Activated T-cell treated with anti-CD3 and anti-CD28 coated beads, Interleukin-2, amount 50 U/mL, for 72 hours (primary cell): Measurements from ENCODE around the gene TEF. TPM values are rescaled to one million over a fixed set of nuclear protein-coding genes. Genes with fewer than 3 reads are reported as not detected.
A peak's percentile ranks its signal among the peaks of the same experiment; 100 is the strongest.

Experiments used
- ATAC-seq, 2 donors: fragments of 150-1000 bp; cut with Tn5 transposase; replicated peaks in 1 of 2; 2 replicates each; pipeline ENCODE4 v1.10.0; 2021; ENCODE audit warnings: moderate library complexity in 2 of 2, mild to moderate bottlenecking in 1 of 2
- DNase-seq, 2 donors: peaks; one replicate each; pipeline ENCODE4 v3.0.0; 2021 to 2022; ENCODE audit warnings: mixed read lengths in 1 of 2
- H3K27ac Mint-ChIP-seq: one replicate; pipeline ENCODE4 v1.8.0; 2022; ENCODE audit warnings: mild to moderate bottlenecking, moderate library complexity, mixed read lengths
- H3K27me3 Mint-ChIP-seq: one replicate; pipeline ENCODE4 v1.8.0; 2022; ENCODE audit warnings: low read depth, mixed read lengths
- H3K36me3 Mint-ChIP-seq, 2 donors: one replicate each; pipeline ENCODE4 v1.8.0; 2022; ENCODE audit warnings: mixed read lengths in 2 of 2, mild to moderate bottlenecking in 1 of 2; ENCODE audit not compliant: insufficient read depth in 2 of 2
- H3K4me1 Mint-ChIP-seq: one replicate; pipeline ENCODE4 v1.8.0; 2022; ENCODE audit warnings: low read depth, mixed read lengths
- H3K4me3 Mint-ChIP-seq, 2 donors: one replicate each; pipeline ENCODE4 v1.8.0; 2022; ENCODE audit warnings: mild to moderate bottlenecking in 2 of 2, mixed read lengths in 2 of 2, moderate library complexity in 2 of 2
- H3K9me3 Mint-ChIP-seq, 2 donors: one replicate each; pipeline ENCODE4 v1.8.0; 2022; ENCODE audit warnings: mixed read lengths in 2 of 2
- total RNA-seq, 2 donors: library from RNA; stranded (reverse); gene quantifications; one replicate each; pipeline ENCODE4 v1.2.3, GENCODE V29; 2022

Gene TEF
- total RNA-seq, 2 donors from 2014 or later, result 1.5 to 2.0 TPM

DNA sequence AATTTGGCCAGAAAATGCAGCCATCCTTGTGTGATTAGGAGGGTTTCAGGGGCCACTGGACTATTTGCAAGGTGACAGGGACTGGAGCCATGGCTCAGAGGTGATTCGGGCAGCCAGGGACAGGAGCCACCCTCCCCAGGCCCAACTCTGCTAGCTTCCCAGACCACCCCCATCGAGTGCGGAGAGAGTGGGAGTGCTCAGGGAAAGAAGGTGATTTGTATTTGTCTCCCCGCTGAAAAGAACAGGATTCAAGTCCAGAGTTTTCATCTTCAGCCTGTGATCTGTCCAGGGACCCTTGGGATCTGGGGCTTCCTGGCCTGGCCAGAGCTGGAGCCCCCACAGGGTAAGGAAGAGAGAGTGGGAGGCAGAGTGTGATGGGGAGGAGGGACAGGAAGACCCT, 22.4 kb upstream of the TEF start:
- Mint-ChIP-seq H3K27me3 (no peaks in the 10 kb centered on the region), H3K4me3 (no peak overlapping the region), H3K36me3 (peaks cover 1 to 2% of the 10 kb centered on the region in 2 donors), H3K27ac (peak overlapping the region; percentile 24), H3K4me1 (no peaks in the 10 kb centered on the region), H3K9me3 (no peaks in the 10 kb centered on the region)
- DNase-seq (no peak), ATAC-seq (no peak)

DNA sequence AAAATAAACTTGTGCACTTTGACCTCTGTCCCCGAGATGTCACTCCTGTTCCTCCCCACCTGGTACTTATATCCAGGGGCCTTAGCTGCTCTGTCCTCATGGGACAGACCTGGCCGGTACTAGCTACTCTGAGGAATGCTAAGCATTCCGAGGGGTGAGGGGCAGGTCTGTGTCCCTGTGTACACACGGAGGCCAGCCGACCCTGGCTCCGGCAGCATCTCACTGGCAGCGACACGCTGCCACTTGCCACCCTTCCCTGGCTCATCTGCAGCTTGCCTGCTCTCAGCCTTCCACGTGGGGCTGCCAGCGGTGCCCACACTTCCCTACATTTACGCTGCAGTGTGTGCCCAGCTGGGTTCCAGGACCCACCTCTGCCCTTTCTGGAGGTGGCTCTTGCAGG, 21.6 kb upstream of the TEF start:
- ATAC-seq (no peak), DNase-seq (no peak)
- no peaks in the 10 kb centered on the region for H3K27me3 Mint-ChIP-seq

DNA sequence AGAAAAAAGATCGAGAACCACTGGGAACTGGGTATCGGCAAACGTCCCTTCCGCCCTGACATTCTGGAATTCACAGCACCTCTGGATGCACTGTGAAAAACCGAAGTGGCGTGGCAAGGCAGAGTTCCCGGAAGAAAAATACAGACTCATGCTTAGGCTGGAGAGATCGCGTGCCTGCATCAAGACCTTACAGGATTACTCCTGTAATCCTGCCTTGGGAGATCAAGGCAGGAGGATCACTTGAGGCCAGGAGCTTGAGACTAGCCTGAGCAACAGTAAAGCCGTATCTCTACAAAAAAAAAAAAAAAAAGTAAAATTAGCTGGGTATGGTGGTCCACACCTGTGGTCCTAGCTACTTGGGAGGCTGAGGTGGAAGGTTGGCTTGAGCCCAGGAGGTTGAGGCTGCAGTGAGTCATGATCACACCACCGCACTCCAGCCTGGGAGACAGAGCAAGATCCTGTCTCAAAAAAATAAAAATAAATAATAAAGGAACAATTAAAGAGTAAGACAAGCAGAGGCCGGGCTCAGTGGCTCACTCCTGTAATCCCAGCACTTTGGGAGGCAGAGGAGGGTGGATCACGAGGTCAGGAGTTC, 19.9 kb upstream of the TEF start:
- Mint-ChIP-seq H3K9me3 (no peaks in the 10 kb centered on the region), H3K4me3 (no peak overlapping the region), H3K27ac (no peak overlapping the region), H3K4me1 (no peaks in the 10 kb centered on the region), H3K27me3 (no peaks in the 10 kb centered on the region), H3K36me3 (no peaks in the 10 kb centered on the region)
- no peak for DNase-seq
- ATAC-seq, result no peak

More for the DNA sequence above, 21.6 kb upstream of the TEF start:
- H3K4me3 Mint-ChIP-seq, result no peak overlapping the region
- H3K4me1 Mint-ChIP-seq, result no peaks in the 10 kb centered on the region
- H3K9me3 Mint-ChIP-seq, result no peaks in the 10 kb centered on the region
- H3K36me3 Mint-ChIP-seq, result no peaks in the 10 kb centered on the region
- no peak overlapping the region for H3K27ac Mint-ChIP-seq

DNA sequence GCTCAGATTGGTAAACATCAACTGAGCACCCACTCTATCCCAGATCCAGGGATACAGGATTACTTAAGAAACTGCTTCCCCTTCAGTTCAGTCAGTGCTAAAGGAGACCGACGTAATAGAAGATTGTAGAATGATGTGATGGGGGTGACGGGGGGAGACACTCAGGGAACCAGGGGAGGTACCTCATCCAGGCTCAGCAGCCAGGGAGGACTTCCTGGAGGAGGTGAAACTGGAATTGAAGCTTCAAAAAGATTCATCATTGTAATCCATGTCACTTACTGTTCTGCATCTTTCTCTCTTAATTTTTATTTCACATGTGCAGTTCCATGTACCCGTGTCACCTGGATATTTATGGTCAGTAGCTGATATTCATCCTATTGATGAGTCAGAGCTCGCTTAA, 19.1 kb upstream of the TEF start:
- no peak overlapping the region for H3K4me3 Mint-ChIP-seq
- DNase-seq, result no peak

DNA sequence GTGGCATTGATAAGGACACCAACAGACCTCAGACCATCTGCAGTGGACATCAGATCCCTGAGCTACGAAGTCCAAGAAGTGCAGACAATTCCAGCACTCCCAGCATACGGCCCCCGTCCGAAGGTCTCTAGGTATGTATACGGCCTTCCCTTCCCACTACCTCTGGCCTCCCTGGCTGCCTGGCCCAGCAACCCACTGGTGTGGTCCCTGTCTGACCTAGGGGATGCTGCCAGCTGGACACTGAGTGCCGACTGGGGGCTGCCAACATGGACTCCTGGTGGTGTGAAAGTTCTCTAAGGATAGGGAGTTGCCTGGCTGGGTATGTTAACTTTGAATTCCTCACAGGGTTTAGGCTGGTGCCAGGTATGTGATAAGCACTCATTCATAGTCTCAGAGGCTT, 17.5 kb upstream of the TEF start:
- Mint-ChIP-seq H3K36me3 (no peaks in the 10 kb centered on the region), H3K27me3 (no peaks in the 10 kb centered on the region), H3K4me1 (no peaks in the 10 kb centered on the region), H3K27ac (no peak overlapping the region), H3K9me3 (no peaks in the 10 kb centered on the region), H3K4me3 (no peak overlapping the region)
- DNase-seq (no peak), ATAC-seq (no peak)

More for the DNA sequence above, 19.1 kb upstream of the TEF start:
- no peak overlapping the region for H3K27ac Mint-ChIP-seq
- no peaks in the 10 kb centered on the region for H3K27me3 Mint-ChIP-seq
- H3K9me3 Mint-ChIP-seq, result no peaks in the 10 kb centered on the region
- no peaks in the 10 kb centered on the region for H3K4me1 Mint-ChIP-seq
- H3K36me3 Mint-ChIP-seq, result no peaks in the 10 kb centered on the region
- no peak for ATAC-seq

DNA sequence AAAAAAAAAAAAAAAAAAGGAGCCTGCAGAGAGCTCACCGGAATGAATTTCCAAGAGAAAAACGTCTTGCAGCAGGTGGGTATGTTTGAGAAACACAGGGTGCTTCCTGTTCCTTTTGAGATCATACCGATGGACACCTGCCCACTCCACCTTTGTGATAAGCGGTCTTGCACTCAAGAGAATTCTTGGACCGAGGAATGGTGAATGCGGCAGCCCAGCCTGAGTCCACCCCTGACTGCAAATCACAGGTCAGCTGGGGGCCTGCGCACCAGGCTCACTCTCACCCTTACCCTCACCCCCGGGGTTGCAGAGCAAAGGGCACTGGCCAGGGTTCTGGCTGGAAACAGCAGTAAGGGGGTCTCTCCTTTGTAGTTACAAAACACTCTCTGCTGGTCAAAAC, 16.8 kb upstream of the TEF start:
- ATAC-seq (no peak), DNase-seq (no peak)
- Mint-ChIP-seq H3K4me3 (no peak overlapping the region), H3K27ac (no peak overlapping the region), H3K27me3 (no peaks in the 10 kb centered on the region), H3K4me1 (no peaks in the 10 kb centered on the region), H3K36me3 (no peaks in the 10 kb centered on the region), H3K9me3 (no peaks in the 10 kb centered on the region)

DNA sequence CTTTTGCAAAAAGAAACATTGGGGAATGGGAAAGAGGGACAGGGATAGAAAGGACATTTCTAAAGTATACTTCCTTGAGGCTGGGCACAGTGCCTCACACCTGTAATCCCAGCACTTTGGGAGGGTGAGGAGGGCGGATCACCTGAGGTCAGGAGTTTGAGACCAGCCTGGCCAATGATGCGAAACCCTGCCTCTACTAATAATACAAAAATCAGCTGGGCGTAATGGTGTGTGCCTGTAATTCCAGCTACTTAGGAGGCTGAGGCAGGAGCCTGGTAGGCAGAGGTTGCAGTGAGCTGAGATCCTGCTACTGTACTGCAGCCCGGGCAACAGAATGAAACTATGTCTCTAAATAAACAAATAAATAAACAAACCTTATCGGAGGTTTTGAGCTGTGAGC, 16.3 kb upstream of the TEF start:
- ATAC-seq (no peak), DNase-seq (no peak)
- Mint-ChIP-seq H3K4me1 (no peaks in the 10 kb centered on the region), H3K27me3 (no peaks in the 10 kb centered on the region), H3K4me3 (no peak overlapping the region), H3K36me3 (no peaks in the 10 kb centered on the region), H3K9me3 (no peaks in the 10 kb centered on the region), H3K27ac (no peak overlapping the region)

DNA sequence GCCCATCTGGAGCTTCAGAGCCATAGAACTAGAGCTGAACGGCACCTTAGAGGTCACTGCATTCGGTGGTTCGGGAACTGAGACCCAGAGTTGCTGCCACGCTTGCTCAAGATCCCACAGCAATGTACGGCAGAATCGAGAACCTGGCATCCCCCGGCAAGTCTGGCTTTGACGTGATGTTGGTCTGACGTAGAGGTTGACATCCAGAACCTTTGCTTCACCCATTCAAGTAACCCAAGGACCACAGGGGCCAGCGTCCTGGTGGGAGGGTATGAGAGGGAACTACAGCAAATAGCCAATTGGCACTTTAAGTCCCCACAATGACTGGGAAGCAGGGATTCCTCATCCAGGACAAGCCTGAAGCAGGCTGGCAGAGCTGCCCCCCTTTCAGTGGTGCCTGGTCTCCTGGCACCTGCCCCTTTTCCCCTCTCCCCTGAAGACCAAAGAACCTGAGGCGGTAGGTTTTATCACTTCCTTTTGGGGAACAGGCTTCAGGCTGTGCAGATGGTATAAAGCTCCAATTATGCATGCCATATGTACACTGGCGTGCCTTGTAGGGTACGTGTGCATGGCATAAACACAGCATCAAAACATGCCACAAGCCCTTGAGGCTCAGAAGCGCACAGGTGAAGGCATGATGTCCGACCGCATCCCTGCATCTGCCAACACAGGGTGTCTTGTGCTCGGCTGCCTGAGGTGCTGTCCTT, 15.3 kb upstream of the TEF start:
- peak in 1 of 2 donors; percentile 12 for ATAC-seq
- Mint-ChIP-seq H3K36me3 (no peaks in the 10 kb centered on the region), H3K27ac (no peak overlapping the region)

DNA sequence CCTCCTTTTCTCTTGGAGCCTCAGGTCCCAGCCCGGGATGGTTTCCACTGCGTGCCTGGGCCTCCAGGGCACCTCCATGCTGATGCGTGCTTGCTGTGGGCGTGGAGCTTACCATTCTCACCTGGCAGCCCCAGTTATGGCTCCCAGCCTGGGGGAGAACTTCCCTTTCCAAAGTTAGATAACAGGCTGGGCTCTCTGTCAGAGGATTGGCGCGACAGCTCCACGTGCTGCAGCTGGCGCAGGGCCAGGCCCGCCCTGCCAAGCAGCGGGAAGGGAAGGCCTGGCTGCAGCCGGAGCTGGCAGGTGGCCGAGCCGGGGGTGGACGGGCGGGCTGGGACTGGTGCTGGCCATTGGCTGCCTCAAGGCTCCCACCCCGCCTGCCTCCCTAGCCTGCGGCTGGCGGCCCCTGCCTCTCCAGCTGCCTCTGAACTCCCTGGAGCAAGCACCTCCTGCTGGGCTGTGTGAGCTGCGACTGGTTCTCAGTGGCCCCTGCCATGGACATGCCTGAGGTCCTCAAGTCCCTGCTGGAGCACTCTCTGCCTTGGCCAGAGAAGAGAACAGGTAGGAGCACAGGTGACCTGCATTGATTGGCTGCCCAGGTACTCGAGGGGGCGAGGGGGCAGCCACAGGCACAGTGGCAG, 14.6 kb upstream of the TEF start:
- ATAC-seq (peak; percentile 39 to 40), DNase-seq (no peak)
- no peaks in the 10 kb centered on the region for H3K27me3 Mint-ChIP-seq
- H3K4me1 Mint-ChIP-seq, result no peaks in the 10 kb centered on the region
- H3K4me3 Mint-ChIP-seq, result no peak overlapping the region
- H3K36me3 Mint-ChIP-seq, result no peaks in the 10 kb centered on the region
- no peaks in the 10 kb centered on the region for H3K9me3 Mint-ChIP-seq
- H3K27ac Mint-ChIP-seq, result no peak overlapping the region

More for the DNA sequence above, 15.3 kb upstream of the TEF start:
- DNase-seq, result no peak
- H3K9me3 Mint-ChIP-seq, result no peaks in the 10 kb centered on the region
- no peaks in the 10 kb centered on the region for H3K4me1 Mint-ChIP-seq
- no peaks in the 10 kb centered on the region for H3K27me3 Mint-ChIP-seq
- no peak overlapping the region for H3K4me3 Mint-ChIP-seq

DNA sequence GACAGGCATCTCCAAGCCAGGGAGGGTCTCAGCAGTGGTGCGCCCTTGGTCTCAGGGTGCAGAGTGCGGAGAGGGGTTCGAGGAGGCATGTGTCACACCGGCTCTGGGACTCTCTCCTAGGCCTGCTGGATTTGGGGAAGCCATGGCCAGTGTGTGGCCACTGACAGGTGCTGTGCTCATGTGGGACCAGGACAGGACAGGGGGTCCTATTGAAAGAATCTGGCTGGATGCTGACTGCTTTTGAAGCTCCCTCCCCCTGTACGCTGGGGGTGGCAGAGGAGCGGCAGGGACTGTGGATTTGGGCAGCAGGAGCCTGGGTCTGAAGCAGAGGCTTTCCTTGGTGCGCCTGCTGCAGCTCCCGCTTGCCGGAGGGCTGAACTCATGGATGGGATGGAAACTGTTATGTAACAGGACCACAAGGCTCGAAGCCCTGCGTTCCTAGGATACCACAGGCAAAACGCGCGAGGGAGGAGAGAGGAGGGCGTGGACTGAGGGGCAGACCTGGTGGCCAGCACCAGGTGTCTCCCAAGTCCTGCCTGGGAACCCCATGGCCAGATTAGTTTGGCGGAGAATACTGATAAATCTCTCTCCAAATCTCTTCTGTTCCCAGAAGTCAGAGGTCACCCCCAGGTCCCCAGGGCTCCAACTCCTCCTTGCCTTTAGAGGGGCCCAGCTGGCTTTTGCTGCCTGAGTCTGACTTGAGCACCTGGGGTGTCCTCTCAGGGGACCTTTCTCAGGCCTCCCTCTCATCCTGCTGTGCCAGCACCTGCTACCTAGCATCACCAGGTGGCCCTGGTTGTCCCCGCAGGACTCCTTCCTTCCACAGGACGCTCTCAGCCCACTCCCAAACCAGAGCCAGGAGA, 13.8 kb upstream of the TEF start:
- ATAC-seq, result peak; percentile 7 to 16
- H3K4me3 Mint-ChIP-seq, result no peak overlapping the region
- H3K9me3 Mint-ChIP-seq, result no peaks in the 10 kb centered on the region
- H3K27ac Mint-ChIP-seq, result no peak overlapping the region
- no peaks in the 10 kb centered on the region for H3K36me3 Mint-ChIP-seq
- H3K4me1 Mint-ChIP-seq, result no peaks in the 10 kb centered on the region
- DNase-seq, result no peak
- H3K27me3 Mint-ChIP-seq, result no peaks in the 10 kb centered on the region

DNA sequence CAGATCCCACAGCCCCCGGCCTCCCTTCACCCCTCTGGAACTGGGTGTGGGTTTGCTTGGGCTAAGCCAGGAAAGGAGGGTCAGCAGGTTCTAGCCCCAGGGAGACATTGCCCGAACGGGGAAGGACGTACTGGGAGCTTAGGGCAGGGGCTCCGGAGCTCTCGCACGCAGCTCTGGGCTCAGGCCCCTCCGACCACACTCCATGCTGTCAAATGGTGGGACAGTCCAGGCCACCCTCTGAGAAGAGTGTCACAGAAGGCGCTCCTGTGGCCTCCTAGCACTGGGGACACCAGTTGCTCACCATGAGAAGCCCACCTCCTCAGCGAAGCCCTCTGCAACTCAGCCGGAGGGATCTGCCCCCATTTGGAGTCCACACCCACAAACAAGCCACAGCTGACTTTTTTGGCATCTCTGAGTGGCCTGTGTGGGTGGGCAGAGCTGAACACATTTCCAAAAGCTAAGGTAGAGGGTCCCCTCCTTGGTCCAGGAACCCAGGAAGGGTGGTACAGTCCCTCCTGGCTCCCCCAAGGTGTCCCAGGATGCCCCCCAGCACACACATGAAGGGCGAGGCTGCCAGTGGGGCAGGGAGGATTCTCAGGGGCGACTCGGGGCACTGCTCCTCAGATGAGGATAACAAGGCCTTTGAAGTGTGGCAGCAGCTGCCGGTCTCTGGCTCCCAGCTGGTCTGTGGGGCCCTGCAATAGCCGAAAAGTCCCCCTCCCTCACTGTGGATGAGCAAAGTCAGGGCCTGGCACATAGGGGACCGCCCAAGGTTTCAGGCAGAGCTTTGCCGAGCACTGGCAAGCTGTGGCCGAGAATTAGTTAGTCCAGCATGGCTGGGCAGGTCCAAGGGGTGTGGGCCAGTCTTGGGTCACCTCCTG, 13.0 kb upstream of the TEF start:
- H3K4me3 Mint-ChIP-seq, result no peak overlapping the region
- no peak overlapping the region for H3K27ac Mint-ChIP-seq
- H3K36me3 Mint-ChIP-seq, result no peaks in the 10 kb centered on the region
- H3K9me3 Mint-ChIP-seq, result no peaks in the 10 kb centered on the region
- ATAC-seq, result no peak
- H3K4me1 Mint-ChIP-seq, result no peaks in the 10 kb centered on the region
- DNase-seq, result no peak
- no peaks in the 10 kb centered on the region for H3K27me3 Mint-ChIP-seq

DNA sequence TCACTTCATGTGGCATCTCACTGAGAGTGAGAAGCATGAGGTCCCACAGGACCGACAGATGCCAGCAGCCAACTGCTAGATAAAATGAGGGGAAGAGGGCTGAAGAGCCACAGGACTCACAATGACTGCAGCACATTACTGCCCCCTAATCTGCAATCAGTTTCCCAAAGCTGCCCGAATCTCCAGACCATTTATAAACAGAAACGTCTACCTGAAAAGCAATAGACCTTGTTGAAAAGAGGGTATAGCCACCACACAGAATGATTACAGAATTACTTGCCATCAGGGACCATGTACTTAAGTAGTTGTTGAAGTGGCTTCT, 12.4 kb upstream of the TEF start:
- H3K4me3 Mint-ChIP-seq, result no peak overlapping the region
- ATAC-seq (no peak), DNase-seq (no peak)
- H3K4me1 Mint-ChIP-seq, result peaks cover under 1% of the 10 kb centered on the region
- H3K27ac Mint-ChIP-seq, result no peak overlapping the region
- H3K27me3 Mint-ChIP-seq, result no peaks in the 10 kb centered on the region
- no peaks in the 10 kb centered on the region for H3K36me3 Mint-ChIP-seq
- no peaks in the 10 kb centered on the region for H3K9me3 Mint-ChIP-seq
